CD4-positive, alpha-beta T cell treated with Interleukin-4 for 1 hour (primary cell): ENCODE measurements around the gene SLC25A13.
"Not testable (repeated sequence)": the region's sequence is repeated elsewhere in the genome, so short reads cannot be mapped to it uniquely, and the experiment has no call there.

Source experiments
- DNase-seq, 2 donors: peaks; one replicate each; pipeline ENCODE4 v3.0.0-alpha.2; 2020 to 2022

SLC25A13 gene

GRCh38 chr7:96321658-96322372 lies at the start of gene SLC25A13:
SLC25A13 (minus strand) TSS chr7:96322098; CDS start chr7:96321956, 142 bp downstream.
- DNase-seq: peak; percentile 66 to 72

- not testable (repeated sequence) for DNase-seq
These were observed 44.0 kb upstream of the SLC25A13 start for GRCh38 chr7:96365916-96366315.

GRCh38 chr7:96361116-96361857 lies 39.4 kb upstream of the SLC25A13 start:
- no peak for DNase-seq

- DNase-seq: no peak
These were observed 38.0 kb upstream of the SLC25A13 start for GRCh38 chr7:96359876-96360275.

- DNase-seq: not testable (repeated sequence)
These were observed 36.5 kb upstream of the SLC25A13 start for GRCh38 chr7:96358236-96358971.

- DNase-seq: no peak
These were observed 34.1 kb upstream of the SLC25A13 start for GRCh38 chr7:96355990-96356506.

- DNase-seq: no peak
These were observed 33.0 kb upstream of the SLC25A13 start for GRCh38 chr7:96354881-96355280.

- DNase-seq: no peak
These were observed 27.7 kb upstream of the SLC25A13 start for GRCh38 chr7:96349572-96349971.

GRCh38 chr7:96347471-96347870 lies 25.6 kb upstream of the SLC25A13 start:
- DNase-seq: no peak

GRCh38 chr7:96346293-96346953 lies 24.5 kb upstream of the SLC25A13 start:
- no peak for DNase-seq

- no peak for DNase-seq
These were observed 22.3 kb upstream of the SLC25A13 start for GRCh38 chr7:96344236-96344635.

- no peak for DNase-seq
These were observed 20.2 kb upstream of the SLC25A13 start for GRCh38 chr7:96342049-96342448.

GRCh38 chr7:96337519-96337918 lies 15.6 kb upstream of the SLC25A13 start:
- no peak for DNase-seq

- no peak for DNase-seq
These were observed 10.4 kb upstream of the SLC25A13 start for GRCh38 chr7:96332325-96332724.

- DNase-seq: no peak
These were observed 9.9 kb upstream of the SLC25A13 start for GRCh38 chr7:96331775-96332174.

GRCh38 chr7:96331233-96331632 lies 9.3 kb upstream of the SLC25A13 start:
- no peak for DNase-seq

GRCh38 chr7:96330193-96330592 lies 8.3 kb upstream of the SLC25A13 start:
- no peak for DNase-seq

GRCh38 chr7:96329241-96329640 lies 7.3 kb upstream of the SLC25A13 start:
- no peak for DNase-seq

GRCh38 chr7:96328016-96328415 lies 6.1 kb upstream of the SLC25A13 start:
- DNase-seq: no peak

- no peak for DNase-seq
These were observed 5.5 kb upstream of the SLC25A13 start for GRCh38 chr7:96327429-96327828.

GRCh38 chr7:96326752-96327151 lies 4.9 kb upstream of the SLC25A13 start:
- peak in 1 of 2 donors; percentile 66 for DNase-seq

- DNase-seq: no peak
These were observed 1.1 kb upstream of the SLC25A13 start for GRCh38 chr7:96322847-96323461.
